Epithelial cell of esophagus (primary cell): ENCODE data around the gene ZNF236.

Source experiments
- DNase-seq: peaks from one replicate; pipeline ENCODE4 v3.0.0; 2010; ENCODE audit warnings: low read depth
- H3K4me3 ChIP-seq: 2 replicates; pipeline ENCODE4 v1.5.1; 2011; ENCODE audit warnings: mild to moderate bottlenecking, low read length, control low read depth
- TF ChIP-seq, protein P1 (sequence below): IDR thresholded peaks from 2 replicates; pipeline ENCODE4 v1.5.1; 2011; ENCODE audit warnings: low read depth, mild to moderate bottlenecking, low read length, control low read depth, inconsistent platforms; ENCODE audit not compliant: insufficient read depth; ENCODE audit errors: missing control alignments

The ZNF236 gene

GRCh38 chr18:76842837-76843530 lies 20.6 kb downstream of the ZNF236 start:
- TF ChIP-seq, protein P1, sequence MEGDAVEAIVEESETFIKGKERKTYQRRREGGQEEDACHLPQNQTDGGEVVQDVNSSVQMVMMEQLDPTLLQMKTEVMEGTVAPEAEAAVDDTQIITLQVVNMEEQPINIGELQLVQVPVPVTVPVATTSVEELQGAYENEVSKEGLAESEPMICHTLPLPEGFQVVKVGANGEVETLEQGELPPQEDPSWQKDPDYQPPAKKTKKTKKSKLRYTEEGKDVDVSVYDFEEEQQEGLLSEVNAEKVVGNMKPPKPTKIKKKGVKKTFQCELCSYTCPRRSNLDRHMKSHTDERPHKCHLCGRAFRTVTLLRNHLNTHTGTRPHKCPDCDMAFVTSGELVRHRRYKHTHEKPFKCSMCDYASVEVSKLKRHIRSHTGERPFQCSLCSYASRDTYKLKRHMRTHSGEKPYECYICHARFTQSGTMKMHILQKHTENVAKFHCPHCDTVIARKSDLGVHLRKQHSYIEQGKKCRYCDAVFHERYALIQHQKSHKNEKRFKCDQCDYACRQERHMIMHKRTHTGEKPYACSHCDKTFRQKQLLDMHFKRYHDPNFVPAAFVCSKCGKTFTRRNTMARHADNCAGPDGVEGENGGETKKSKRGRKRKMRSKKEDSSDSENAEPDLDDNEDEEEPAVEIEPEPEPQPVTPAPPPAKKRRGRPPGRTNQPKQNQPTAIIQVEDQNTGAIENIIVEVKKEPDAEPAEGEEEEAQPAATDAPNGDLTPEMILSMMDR, result no peak
- DNase-seq, result no peak
- no peak overlapping the region for H3K4me3 ChIP-seq

GRCh38 chr18:76844144-76844543 lies 21.8 kb downstream of the ZNF236 start:
- DNase-seq, result no peak
- H3K4me3 ChIP-seq, result no peak overlapping the region
- TF ChIP-seq, protein P1, result no peak

DNA sequence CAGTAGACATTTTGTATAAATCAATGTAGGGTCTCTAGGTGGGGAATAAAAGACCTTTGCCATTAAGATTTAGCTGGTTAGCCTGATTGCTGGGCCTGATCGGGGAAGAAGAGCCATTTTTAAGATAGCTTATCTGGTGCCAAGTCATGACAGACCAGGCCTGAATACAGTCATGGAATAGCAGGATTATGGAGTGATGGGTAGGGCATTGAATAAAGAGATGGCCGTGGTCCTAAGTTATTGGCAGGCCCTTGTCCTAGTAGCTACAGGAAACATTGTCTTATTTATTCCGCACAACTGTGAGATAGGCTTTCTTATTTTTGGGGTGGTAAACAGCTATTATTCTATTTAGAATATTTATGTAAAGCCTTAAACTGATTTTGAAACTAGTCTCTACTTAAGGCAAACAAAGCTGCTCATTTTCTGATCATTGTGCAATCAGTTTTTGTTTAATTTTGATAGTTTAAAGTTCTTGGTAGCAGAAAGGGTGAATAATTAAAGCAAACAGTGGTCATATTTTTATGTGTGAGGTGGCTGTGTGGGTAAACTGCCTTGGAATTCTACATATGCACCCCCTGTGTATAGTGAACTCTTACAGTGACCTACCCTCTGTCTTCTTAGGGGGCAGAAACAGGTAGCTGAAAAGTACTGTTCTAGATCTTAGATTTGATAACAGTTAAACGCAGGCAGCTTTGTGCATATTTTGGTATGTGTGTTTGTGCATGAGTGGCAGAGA lies 22.6 kb downstream of the ZNF236 start:
- TF ChIP-seq, protein P1, result no peak
- no peak for DNase-seq
- H3K4me3 ChIP-seq, result no peak overlapping the region

DNA sequence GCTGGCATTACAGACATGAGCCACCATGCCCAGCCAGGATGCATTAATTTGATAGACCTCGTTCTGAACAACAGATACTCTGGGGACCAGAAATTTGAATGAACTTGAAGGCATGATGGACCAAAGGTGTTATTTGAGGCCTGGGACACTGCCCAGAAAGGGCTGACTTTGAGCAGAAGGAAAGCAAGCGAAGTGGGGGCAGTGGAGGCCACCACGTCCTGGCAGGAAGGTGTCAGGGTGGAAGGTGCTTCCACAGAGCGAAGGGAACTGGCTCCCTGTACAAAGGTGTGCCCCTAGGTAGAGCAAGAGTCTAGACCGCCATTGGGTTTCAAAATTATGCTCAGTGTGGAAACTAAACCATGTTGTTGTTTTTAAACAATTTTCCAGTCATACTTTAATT lies 23.9 kb downstream of the ZNF236 start:
- H3K4me3 ChIP-seq, result no peak overlapping the region
- no peak for DNase-seq
- TF ChIP-seq, protein P1, result no peak

DNA sequence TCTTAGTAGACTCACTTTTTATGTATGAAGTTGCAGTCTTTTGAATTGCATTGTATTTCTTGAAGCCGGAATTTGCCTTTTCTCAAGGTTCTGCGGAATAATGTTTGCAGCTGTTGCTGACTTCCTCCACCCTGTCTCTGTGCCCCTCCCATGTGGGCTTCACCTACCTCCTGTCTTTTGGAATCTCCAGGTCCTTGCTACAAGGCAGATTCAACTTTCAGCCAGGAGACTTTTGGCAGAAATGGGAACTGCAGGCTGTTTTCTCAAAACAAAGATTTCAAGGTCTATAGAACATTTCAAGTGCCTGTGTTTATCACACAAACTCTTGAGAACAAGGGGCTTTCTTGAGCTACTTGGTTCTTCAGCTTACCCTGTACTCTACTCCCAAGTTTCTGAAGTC lies 25.6 kb downstream of the ZNF236 start:
- no peak for DNase-seq
- H3K4me3 ChIP-seq, result no peak overlapping the region
- TF ChIP-seq, protein P1, result peak; percentile 33

- H3K4me3 ChIP-seq, result no peak overlapping the region
- no peak for DNase-seq
- TF ChIP-seq, protein P1, result no peak
Measured at GRCh38 chr18:76850112-76850511, 27.8 kb downstream of the ZNF236 start.
